HPDE6-E6E7 (cell line): ENCODE measurements around the gene CPA5.

Source experiments
- DNase-seq: peaks from one replicate; pipeline ENCODE4 v3.0.0; 2011; ENCODE audit warnings: missing footprints; ENCODE audit errors: extremely low spot score

Gene CPA5

DNA sequence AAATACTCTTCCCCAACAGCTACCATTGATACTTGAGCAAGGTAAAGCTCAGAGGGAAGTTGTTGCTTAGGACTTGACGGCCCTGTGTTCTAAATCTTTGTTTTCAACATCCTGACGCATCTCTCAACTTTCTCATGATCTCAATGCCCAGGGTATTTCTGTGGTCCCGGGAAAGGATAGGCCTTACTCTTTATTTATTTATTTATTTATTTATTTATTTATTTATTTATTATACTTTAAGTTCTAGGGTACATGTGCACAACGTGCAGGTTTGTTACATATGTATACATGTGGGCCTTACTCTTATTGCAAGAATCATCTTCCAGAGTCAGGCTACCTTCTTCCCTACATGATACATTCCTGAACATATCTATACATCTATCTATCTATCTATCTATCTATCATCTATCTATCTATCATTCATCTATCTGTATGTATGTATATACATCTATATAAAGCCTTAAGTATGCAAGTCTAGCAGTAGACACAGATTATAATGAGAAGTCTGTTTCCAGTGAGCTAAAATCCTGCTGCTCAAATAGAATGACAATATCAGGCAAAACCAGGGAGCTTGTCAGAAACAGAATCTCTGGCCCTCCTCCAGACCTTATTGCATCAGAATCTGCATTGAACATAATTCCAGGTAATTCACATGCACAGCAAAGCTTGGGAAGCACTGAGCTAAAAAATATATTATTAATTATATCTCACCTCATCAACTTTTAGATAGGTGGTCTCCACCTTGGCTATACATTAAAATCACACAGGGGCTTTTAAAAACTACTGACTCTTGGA, 12.2 kb upstream of the CPA5 start:
- no peak for DNase-seq

DNA sequence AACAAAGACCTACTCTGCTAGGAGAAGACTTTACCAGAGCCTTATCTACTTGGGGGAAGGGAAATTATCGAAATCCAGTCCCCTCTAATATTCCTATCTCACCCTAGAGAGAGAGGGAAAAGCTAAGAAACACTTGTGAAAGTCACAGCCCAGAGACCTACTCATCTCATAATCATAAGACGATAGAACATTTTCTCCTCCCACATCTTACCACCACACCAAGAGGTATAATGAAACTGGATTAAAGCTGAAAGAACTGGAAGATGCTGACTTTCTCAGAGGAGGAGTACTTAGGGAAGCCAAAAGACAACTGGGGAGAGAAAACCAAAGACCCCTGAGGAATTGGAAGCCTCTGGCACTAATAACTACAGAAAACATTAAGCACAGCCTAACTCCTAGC, 10.8 kb upstream of the CPA5 start:
- DNase-seq: no peak

DNA sequence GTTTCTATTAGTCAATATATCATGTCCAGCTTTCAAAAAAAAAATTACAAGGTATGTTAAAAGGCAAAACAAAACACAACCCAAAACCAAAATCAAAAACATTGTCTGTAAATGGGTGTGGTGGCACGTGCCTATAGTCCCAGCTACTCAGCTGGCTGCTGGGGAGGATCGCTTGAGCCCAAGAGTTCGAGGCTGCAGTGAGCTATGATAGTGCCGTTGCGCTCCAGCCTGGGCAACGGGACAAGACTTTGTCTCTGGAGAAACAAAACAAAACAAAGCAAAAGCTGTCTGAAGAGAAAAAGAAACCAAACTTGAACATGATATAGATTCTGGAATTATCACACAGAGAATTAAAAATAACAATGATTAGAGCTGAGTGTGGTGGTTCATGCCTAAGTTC, 10.3 kb upstream of the CPA5 start:
- no peak for DNase-seq

DNA sequence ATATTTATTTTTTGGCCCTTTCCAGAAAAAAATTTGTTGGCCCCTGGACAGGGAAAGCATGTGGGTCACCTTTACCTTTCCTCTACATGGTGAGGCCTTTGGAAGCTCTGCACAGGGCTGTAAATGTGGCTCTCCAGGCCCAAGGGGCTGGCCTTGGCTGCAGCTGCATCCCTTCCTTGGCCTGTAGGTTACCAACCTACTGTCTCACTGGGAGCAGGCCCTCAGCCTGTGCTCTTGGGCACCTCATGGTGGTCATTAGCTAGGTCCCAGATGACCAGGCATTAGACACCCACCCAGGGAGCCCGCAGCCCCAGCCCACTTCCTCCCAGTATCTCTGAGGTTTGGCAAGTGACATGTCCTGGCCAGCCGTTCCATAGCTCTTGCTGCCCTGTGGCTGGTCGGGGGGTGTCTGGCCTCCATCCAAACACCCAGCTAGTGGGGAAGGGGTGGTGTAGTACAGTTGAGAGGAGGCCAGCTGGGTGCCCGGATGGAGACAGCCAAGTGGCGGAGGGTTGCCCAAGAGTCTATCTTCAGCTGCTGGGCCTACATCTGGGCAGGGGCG, 7.1 kb upstream of the CPA5 start:
- no peak for DNase-seq

DNA sequence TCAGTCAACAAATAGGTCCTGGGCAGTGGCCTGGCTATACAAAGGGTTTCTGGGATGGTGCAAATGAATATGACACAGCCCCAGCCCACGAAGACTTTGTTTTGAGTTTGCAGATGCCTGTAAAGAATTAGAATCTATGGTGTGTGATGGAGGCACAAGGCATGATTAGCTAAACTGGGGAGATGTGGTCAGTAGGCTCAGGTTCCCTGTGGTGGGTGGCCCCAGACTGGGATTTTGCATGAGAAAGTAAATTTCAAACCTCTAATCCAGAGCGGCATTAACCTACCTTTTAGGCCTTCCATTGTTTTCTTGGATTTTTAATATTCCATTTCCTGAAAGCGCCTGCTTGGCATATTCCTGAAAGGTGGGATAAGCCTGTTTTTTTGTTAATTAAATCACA, 6.4 kb upstream of the CPA5 start:
- DNase-seq: no peak

DNA sequence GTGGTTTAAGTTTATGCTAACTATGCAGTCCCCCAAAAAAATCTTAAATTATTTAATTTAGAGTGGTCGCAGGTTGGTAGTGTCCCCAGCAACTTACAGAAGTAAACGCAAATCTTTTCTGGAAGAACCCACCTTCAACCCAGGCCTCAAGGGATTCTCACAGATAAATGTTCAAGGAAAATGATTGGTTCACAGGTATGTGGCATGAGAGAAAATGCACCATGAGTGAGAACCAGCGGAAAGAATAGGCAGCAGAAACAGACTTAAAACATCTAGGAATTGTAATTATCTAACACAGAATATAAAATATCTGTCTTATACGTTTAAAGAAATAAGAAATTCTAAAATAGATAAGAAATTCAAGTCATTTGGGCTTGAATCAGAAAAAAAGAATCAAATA, 2.7 kb upstream of the CPA5 start:
- no peak for DNase-seq

DNA sequence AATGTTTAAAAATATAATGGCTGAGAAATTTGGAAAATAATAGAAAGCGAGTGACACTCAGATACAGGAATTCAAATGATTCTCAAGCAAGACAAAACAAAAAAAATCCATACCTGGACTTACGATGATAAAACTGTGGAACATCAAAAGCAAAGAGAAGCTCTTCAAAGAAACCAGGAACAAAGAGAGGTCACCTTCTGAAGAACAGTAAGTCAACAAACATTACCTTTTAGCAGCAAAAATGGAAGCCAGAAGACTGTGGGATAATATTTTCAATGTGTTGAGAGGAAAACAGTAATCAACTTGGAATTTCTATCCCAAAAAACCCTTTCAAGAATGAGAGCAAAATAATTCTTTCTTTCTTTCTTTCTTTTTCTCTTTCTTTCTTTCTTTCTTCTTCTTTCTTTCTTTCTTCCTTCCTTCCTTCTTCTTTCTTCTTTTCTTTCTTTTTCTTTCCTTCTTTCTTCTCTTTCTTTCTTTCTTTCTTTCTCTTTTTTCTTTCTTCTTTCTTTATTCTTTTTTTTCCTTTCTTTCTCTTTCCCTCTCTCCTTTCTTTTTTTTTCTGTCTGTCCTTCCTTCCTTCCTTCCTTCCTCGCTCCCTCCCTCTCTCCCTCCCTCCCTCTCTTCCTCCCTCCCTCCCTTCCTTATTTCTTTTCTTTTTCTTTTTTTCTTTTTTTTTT, 1.8 kb upstream of the CPA5 start:
- DNase-seq: no peak

DNA sequence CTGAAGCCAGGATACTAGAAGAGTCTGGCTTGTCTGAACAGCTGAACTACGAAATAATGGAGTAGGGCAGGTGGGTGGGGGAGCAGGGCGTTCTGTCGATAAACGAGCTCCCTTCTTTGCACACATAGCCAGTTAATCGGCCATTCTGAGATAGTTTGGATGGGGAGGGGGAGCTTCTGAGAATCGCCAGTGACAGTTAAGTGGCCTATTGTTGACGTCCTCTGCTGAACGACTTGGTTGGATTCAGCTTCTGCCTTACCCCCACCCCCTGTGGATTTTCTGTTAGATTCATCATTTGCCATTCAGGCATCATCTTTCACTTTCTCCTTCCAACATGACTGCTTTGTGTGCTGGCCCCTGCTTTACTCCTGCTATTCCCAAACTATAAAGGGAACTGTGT, 520 bp downstream of the CPA5 start:
- no peak for DNase-seq

DNA sequence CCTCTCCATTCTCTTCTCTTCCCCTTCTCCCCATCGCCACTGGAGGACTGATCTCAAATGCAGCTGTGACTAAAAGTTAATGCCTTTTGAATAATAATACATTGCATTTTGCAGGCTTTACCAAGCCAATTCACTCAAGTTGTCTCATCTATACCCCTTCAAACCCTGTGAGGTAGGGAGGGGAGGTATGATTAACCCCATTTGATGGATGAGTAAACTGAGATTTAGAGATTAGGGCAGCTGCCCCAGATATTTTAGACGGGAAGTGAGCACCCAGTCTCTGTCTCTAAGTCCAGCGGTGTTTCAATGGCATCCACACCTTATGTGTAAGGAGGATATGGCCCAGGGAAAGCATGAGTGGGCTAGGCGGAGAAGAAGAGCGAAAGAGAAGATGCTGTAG, 1.1 kb downstream of the CPA5 start:
- no peak for DNase-seq

DNA sequence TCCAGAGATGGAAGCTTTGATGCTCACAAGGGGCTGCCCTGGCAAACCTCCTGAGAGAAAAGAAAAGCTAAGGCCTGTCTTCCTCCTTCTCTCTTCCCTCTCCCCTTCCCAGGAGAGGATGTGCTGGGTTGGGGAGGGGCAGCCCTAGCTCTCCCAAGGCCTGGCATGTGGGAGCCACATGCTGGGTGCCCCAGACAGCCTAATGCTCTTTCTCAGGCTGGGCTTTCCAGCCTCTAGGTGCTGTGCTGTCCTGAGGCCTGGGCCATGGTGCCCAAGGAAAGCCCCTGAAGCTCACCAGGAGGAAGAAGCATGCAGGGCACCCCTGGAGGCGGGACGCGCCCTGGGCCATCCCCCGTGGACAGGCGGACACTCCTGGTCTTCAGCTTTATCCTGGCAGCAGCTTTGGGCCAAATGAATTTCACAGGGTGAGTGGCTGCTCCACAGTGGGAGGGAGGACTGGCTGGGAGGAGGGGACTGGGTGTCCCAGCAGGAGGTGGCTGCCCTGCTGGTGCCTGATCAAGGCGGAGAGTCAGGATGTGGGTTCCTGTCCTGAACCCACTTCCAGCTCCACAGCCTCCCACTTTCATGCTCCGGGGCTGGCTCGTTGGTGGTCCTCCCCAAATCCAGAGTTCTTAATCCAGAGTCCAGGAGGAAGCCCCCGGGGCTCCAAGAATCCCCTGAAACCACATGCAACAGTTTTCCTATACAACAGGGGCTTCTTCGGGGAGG, 1.7 kb downstream of the CPA5 start:
- DNase-seq: no peak

DNA sequence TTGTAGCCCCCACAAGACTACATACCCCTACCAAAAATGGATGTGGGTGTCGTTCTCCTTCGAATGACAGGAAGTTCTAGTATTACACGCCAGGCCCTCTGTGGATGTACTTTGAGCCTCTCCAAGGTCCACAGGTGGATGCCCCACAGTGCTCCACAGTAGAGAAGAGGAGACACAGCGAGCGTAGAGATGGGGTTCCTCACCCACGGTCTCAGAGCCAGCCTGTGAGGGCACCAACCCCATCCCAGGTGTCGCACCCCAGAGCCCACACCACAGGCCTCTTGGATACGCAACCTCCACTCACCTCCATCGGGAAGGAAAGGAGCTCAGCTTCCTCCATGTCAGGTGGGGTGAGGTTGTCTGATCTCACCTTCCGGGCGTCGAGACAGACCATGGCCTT, 2.3 kb downstream of the CPA5 start:
- DNase-seq: no peak

DNA sequence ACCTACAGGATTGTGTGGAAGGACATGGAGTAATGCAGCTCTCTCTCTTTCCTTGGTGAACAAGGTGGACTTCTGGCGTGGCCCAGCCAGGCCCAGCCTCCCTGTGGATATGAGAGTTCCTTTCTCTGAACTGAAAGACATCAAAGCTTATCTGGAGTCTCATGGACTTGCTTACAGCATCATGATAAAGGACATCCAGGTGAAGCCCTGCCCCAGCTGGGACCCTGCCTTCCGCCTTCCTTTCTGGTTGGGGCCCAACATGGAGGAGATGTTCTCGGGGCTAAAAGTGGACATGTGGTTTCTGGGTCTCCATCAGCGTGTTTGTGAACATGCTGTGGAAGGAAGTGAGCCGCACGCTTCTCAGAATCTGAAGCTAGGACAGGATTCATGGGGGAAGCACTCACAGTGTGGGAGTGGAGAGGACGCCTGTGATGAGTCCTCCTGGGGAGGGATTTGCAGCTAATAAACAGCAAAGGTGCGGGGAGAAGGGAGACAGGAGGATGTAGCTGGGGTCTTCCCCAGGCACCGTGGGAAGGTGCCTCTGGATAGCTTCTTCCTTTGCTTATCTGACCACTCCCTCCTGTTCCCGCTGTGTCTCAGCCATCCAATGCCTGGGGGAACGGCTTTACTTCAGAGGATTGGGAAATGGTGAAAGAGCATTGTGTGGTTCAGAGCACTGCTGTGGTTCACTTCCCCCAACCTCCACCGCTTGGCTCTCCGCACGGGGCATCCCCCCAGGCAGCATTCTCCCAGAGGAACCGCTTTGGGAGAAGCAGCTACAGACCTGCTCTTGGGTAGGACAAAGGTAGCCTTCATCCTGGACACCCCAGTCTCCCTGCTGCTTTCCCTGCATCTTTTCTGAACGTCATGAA, 5.5 kb downstream of the CPA5 start:
- no peak for DNase-seq

DNA sequence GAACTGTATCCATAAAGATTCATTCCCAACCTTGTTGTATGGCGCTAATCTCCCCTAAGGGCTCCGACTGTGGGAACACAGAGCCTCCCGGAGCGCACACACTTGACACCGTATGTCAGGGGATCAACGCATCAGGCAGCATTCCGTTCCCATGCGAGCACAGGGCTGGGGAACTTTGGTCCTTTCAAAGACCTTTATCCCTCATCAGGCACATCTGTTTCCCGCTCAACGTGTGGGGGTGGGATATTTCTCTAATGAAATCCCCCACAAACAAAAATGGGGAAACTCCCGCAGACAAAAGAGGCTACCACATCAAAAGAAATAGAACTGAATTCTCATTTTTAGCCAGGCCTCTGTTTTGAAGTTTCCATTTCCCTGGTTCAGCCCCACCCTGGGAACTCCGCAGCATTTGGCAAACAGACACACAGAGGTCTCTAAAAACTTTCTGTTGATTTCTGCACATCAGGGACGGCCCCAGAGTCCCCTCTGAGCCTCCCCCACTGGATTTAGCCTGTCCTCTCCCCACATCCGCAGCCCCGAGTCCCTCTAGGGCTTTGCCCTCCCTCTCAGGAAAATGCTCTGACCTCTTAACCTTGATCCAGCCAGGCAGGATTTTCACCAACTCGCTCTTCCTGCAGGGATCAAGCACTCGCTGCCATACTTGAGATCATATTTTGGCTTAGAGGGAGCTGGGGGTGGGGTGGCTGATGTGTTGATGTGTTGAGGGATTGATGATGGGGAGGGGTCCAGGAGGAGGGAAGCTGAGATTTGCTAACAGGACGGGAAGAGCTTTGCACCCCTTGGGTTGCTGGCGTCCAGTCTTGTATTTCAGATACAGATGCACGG, 6.6 kb downstream of the CPA5 start:
- no peak for DNase-seq

DNA sequence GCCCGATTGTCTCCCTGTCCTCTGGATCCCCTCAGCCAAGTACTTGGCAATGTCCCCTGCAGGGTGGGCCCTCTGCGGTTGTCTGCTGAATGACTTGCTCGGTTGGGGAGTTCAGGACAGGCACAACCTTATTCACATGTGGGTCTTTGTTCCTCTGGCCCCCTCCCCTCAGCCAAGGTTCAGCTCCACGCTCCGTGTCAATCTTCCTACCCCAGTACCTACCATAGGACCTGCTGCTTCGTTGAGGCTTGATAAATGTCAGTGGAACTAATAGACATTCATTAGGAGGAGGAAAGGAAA, 7.1 kb downstream of the CPA5 start:
- no peak for DNase-seq

DNA sequence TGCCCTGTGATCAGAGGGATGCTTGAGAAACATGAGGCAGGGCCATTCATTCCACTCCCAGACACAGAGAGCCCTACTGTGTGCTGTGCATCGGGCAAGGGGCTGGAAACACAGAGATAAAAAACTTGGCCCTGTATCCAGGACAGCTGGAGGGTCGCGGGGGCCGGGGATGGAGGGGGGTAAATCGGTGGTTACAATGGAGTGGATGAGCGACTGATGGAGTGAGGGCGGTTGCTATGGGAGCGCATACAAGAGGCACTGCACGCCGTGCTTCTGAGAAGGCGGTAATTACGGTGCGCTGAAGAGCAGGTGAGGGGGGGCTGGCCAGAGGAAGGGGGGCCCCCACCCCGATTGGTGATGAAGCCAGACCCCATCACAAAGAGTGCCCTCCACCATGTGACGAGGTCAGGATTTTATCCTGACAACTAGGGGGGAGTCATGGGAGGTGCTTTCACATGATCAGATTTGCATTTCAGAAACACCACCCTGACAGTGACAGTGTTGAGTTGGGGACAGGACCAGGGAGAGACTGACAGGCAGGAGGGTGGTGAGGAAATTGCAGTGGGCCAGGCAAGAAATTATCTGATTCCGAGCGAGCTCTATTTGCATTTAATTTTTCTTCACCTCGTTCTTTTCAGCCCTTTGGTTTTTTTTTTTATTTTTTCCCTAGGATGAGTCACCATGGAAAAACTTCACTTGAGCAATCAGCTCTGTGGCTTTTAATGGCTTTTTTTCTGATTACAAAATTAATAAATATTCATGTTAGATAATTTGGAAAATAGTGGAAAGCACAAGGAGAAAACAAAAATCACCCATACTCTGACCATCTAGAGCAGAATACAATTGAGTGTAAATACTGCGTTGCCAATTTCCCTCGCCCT, 7.8 kb downstream of the CPA5 start:
- DNase-seq: no peak

DNA sequence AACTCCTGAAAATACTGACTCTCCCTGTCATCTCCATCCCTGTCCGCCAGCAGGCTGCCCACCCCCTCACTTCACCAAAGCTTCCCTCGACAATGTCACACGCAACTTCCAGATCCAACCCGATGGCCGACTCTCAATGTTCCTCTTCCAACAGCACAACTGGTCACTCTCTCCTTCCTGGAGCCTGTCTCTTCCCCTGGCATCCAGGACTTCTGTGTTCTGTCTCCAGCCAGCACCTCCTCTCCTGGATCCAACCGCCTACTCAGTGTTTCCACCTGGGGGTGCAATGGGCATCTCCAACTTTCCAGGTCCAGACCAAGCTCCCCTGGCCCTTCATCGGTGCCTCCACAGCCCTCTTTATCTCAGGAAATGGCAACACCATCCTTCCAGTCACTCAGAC, 8.6 kb downstream of the CPA5 start:
- no peak for DNase-seq

DNA sequence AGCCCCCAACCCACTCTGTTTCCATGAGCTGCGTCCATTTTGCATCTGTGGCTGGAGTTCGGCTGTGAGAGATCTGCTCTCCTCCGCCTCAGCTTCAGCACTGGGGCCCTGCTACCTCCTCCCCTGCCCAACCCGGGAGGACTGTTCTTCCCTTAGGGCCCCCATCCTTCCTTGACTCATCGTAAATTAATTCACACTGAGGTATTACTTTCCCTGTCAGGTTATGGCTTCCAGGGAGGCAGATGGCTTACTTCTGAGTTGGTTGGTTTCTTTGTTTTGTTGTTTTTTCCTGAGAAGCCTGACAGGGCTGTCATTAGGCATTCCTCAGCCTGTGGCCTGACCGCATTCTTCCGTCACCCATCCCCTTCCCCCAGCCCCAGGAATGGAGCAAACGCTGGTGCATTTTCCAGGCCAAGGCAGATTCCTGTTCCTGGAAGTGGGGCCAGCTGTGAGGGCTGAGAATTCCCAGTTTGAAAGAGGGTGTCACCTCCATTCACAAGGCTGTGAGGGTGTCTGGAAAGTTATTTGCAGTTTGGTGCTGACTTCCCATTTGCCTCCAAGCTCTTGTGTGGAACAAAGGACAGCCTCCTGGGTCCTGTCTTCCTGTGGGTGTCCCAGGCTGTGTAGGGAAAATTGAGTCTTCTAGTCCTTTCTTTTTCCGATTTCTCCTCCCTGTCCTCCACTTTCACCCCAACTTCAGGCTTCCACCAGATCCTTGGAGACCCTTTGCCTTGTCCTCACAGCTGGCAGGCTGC, 11.7 kb downstream of the CPA5 start:
- peak; percentile 97 for DNase-seq

DNA sequence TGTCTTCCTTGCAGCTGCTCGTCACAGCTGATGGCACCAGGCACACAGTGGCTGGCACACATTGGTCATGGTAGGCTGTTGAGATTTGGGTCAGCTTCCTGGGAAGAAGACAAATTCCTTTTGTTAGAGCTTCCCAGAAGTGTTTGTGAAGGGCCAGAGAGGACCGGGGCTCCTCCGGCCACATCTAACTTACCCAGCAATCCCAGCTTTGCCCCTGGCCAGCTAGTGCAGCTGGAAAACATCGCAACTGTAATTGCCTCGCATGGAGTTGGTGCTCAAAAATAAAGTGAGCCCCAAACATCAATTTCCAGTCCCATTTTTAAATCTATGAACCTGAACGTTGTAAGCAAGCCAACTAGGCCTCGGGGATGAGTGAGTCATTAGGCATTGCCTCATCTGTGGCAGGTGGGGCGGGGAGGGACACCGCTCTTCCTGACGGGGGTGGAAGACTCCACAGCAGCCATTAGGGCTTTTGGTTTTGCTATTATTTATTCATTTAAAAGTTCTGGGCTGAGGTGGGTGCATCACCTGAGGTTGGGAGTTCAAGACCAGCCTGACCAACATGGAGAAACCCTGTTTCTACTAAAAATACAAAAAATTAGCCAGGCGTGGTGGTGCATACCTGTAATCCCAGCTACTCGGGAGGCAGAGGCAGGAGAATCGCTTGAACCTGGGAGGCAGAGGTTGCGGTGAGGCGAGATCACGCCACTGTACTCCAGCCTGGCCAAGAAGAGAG, 12.4 kb downstream of the CPA5 start:
- DNase-seq: peak; percentile 94
